H9 (cell line): ENCODE results near the gene HOXA2. TPM values are rescaled to one million over a fixed set of nuclear protein-coding genes. Genes with fewer than 3 reads are reported as not detected.

Experiments
- DNase-seq: peaks from one replicate; pipeline ENCODE4 v3.0.0-alpha.2; 2017
- H2AFZ ChIP-seq: one replicate; pipeline ENCODE4 v1.6.1; 2013; ENCODE audit warnings: mild to moderate bottlenecking, low read length, control low read depth, moderate library complexity
- H2AK5ac ChIP-seq: 2 replicates; pipeline ENCODE4 v1.6.1; 2013; ENCODE audit warnings: low read length, control low read depth, mixed read lengths; ENCODE audit not compliant: insufficient read length
- H2BK120ac ChIP-seq: one replicate; pipeline ENCODE4 v1.6.1; 2013; ENCODE audit warnings: low read depth, mild to moderate bottlenecking, low read length, control low read depth, inconsistent platforms; ENCODE audit not compliant: poor library complexity, severe bottlenecking
- H2BK12ac ChIP-seq: 2 replicates; pipeline ENCODE4 v1.6.1; 2013; ENCODE audit warnings: low read length, control low read depth, mixed read lengths, low read depth; ENCODE audit not compliant: insufficient read length
- H2BK15ac ChIP-seq: 2 replicates; pipeline ENCODE4 v1.6.1; 2013; ENCODE audit warnings: low read depth, low read length, control low read depth
- H2BK20ac ChIP-seq: one replicate; pipeline ENCODE4 v1.6.1; 2013; ENCODE audit warnings: low read depth, mild to moderate bottlenecking, low read length, control low read depth, inconsistent platforms; ENCODE audit not compliant: poor library complexity, severe bottlenecking
- H2BK5ac ChIP-seq: 2 replicates; pipeline ENCODE4 v1.6.1; 2013; ENCODE audit warnings: low read length, control low read depth, mixed read lengths; ENCODE audit not compliant: insufficient read length
- H3K14ac ChIP-seq: 2 replicates; pipeline ENCODE4 v1.6.1; 2013; ENCODE audit warnings: low read length, control low read depth; ENCODE audit not compliant: insufficient read depth
- H3K18ac ChIP-seq: 2 replicates; pipeline ENCODE4 v1.6.1; 2013; ENCODE audit warnings: low read depth, mild to moderate bottlenecking, mixed read lengths, low read length, control low read depth; ENCODE audit not compliant: insufficient read length
- H3K23ac ChIP-seq: 2 replicates; pipeline ENCODE4 v1.6.1; 2013; ENCODE audit warnings: low read length, control low read depth, mixed read lengths, low read depth; ENCODE audit not compliant: insufficient read length
- H3K23me2 ChIP-seq: 2 replicates; pipeline ENCODE4 v1.6.1; 2013; ENCODE audit warnings: low read depth, mild to moderate bottlenecking, mixed read lengths, low read length, control low read depth; ENCODE audit not compliant: insufficient read length, poor library complexity, severe bottlenecking
- H3K27ac ChIP-seq: 2 replicates; pipeline ENCODE4 v1.5.1; 2013; ENCODE audit warnings: low read length, control low read depth, mixed read lengths, low read depth; ENCODE audit not compliant: insufficient read length
- H3K27me3 ChIP-seq: 2 replicates; pipeline ENCODE4 v1.6.1; 2013; ENCODE audit warnings: low read length, control low read depth, inconsistent platforms; ENCODE audit not compliant: insufficient read depth
- H3K4ac ChIP-seq: 2 replicates; pipeline ENCODE4 v1.6.1; 2013; ENCODE audit warnings: low read depth, mild to moderate bottlenecking, control low read depth, inconsistent platforms, low read length, moderate library complexity
- H3K4me1 ChIP-seq: 2 replicates; pipeline ENCODE4 v1.6.1; 2013; ENCODE audit warnings: low read length, control low read depth, inconsistent platforms; ENCODE audit not compliant: insufficient read depth
- H3K4me2 ChIP-seq: 2 replicates; pipeline ENCODE4 v1.6.1; 2013; ENCODE audit warnings: low read length, control low read depth, mixed read lengths; ENCODE audit not compliant: insufficient read length, insufficient read depth
- H3K56ac ChIP-seq: 2 replicates; pipeline ENCODE4 v1.6.1; 2013; ENCODE audit warnings: low read depth, mild to moderate bottlenecking, mixed read lengths, low read length, control low read depth; ENCODE audit not compliant: insufficient read length
- H3K79me1 ChIP-seq: 2 replicates; pipeline ENCODE4 v1.6.1; 2013; ENCODE audit warnings: low read depth, mild to moderate bottlenecking, moderate library complexity, low read length, control low read depth, inconsistent platforms; ENCODE audit not compliant: insufficient read depth, poor library complexity, severe bottlenecking
- H3K79me2 ChIP-seq: 2 replicates; pipeline ENCODE4 v1.6.1; 2013; ENCODE audit warnings: low read length, control low read depth, inconsistent platforms; ENCODE audit not compliant: insufficient read depth
- H3K9ac ChIP-seq: 2 replicates; pipeline ENCODE4 v1.6.1; 2013; ENCODE audit warnings: low read length, control low read depth, mixed read lengths; ENCODE audit not compliant: insufficient read length; ENCODE audit errors: extremely low read depth
- H3K9me3 ChIP-seq: one replicate; pipeline ENCODE4 v1.6.1; 2013; ENCODE audit warnings: low read depth, low read length, inconsistent platforms; ENCODE audit not compliant: control insufficient read depth
- H3T11ph ChIP-seq: one replicate; pipeline ENCODE4 v1.6.1; 2013; ENCODE audit warnings: mild to moderate bottlenecking, low read length, control low read depth, inconsistent platforms
- H4K20me1 ChIP-seq: one replicate; pipeline ENCODE4 v1.6.1; 2013; ENCODE audit not compliant: control insufficient read depth, insufficient read length, insufficient read depth
- H4K5ac ChIP-seq: 2 replicates; pipeline ENCODE4 v1.6.1; 2013; ENCODE audit warnings: low read depth, mild to moderate bottlenecking, mixed read lengths, low read length, control low read depth; ENCODE audit not compliant: insufficient read length
- H4K8ac ChIP-seq: replicated peaks from 2 replicates; pipeline ENCODE4 v1.6.1; 2013; ENCODE audit warnings: low read length, control low read depth, mixed read lengths, low read depth; ENCODE audit not compliant: insufficient read length
- H4K91ac ChIP-seq: 2 replicates; pipeline ENCODE4 v1.6.1; 2013; ENCODE audit warnings: low read depth, mild to moderate bottlenecking, moderate library complexity, mixed read lengths, low read length, control low read depth; ENCODE audit not compliant: insufficient read length
- H3K27ac Mint-ChIP-seq, 3 experiments: 2 replicates in 2 of 3; 3 replicates in 1 of 3; pipeline ENCODE4 v1.8.0; 2020 to 2021; ENCODE audit warnings: mixed read lengths in 3 of 3, mild to moderate bottlenecking in 1 of 3, moderate library complexity in 1 of 3
- H3K27me3 Mint-ChIP-seq: 2 replicates; pipeline ENCODE4 v1.8.0; 2021; ENCODE audit warnings: low read depth, mild to moderate bottlenecking, moderate library complexity, mixed read lengths
- H3K36me3 Mint-ChIP-seq, 3 experiments: 2 replicates in 2 of 3; 3 replicates in 1 of 3; pipeline ENCODE4 v1.8.0; 2020 to 2021; ENCODE audit warnings: low read depth in 3 of 3, mixed read lengths in 3 of 3; ENCODE audit not compliant: insufficient read depth in 1 of 3
- H3K4me1 Mint-ChIP-seq, 2 experiments: 2 replicates each; pipeline ENCODE4 v1.8.0; 2020; ENCODE audit warnings: mixed read lengths in 2 of 2
- H3K4me3 Mint-ChIP-seq, 2 experiments: 2 replicates in 1 of 2; 3 replicates in 1 of 2; pipeline ENCODE4 v1.8.0; 2020 to 2021; ENCODE audit warnings: mild to moderate bottlenecking in 2 of 2, mixed read lengths in 2 of 2, moderate library complexity in 1 of 2
- H3K9me3 Mint-ChIP-seq, 2 experiments: 2 replicates in 1 of 2; 3 replicates in 1 of 2; pipeline ENCODE4 v1.8.0; 2020; ENCODE audit warnings: mild to moderate bottlenecking in 2 of 2, mixed read lengths in 2 of 2, moderate library complexity in 1 of 2
- WGBS: extraction: QIAGEN DNeasy Blood & Tissue Kit; methylation state at CpG from one replicate; pipeline ENCODE4 v1.1.7; 2013; ENCODE audit warnings: missing lambda C conversion rate, low lambda C conversion rate, mixed read lengths; ENCODE audit not compliant: insufficient read length; ENCODE audit errors: extremely low coverage; 5-methylcytosine and 5-hydroxymethylcytosine counted together
- total RNA-seq: library from RNA; stranded (reverse); gene quantifications from 2 replicates; pipeline ENCODE4 v1.2.1, GENCODE V29; 2021
- TF ChIP-seq, protein P1 (sequence below): fragments of 200-600 bp; sonication (generic); conservative IDR thresholded peaks from 3 replicates; pipeline ENCODE4 v1.8.0; 2021; ENCODE audit warnings: antibody characterized with exemption, mild to moderate bottlenecking

The HOXA2 gene
- total RNA-seq, 1 experiment from 2014 or later: not detected

DNA sequence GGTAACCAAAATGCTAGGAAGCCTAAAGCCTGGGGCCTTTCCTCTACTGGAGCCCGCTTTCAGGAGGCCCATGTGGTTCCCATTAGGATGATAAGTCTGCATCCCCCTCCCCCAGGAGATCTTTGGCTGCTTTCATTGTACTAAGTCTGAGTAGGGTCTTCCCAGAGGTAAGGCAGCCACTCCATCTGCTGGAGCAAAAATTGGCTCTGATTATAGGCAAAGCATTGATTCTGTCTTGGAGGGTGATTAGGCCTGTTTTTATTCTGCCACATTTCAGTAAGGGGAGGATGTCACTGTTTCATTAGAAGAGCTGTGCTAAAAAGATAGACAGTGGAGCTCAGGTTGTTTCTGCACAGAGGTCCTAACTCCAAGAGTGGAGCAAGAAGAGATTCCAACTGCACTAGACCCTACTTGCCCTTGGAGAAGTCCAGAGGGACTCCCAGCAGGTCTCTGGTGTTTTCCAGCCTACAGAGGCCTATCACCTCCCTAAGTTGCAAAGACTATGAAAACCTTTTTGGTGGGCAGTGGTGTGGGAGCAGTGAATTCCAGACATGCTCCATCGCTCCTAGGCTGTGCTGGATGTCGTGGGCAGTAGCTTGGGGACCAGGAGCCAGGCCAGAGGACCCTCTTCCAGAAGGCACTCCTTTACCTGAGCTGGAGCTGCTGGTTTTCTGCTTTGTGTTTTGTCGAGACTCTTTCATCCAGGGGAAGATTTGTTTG is 7.1 kb upstream of the HOXA2 start:
- Histone ChIP-seq H2BK20ac (no peak overlapping the region), H4K8ac (no peak overlapping the region), H2BK15ac (no peak overlapping the region), H3K9me3 (no peaks in the 10 kb centered on the region), H3K9ac (no peak overlapping the region), H3K79me1 (no peaks in the 10 kb centered on the region), H3K56ac (no peak overlapping the region), H3K27ac (no peak overlapping the region), H3K4ac (no peak overlapping the region), H3K23ac (no peak overlapping the region), H3T11ph (no peak overlapping the region), H4K5ac (no peak overlapping the region), H3K4me1 (no peaks in the 10 kb centered on the region), H3K18ac (no peak overlapping the region), H4K20me1 (peaks cover 2% of the 10 kb centered on the region), H2AFZ (no peak overlapping the region), H3K23me2 (peaks cover 3% of the 10 kb centered on the region), H3K27me3 (peaks cover 97% of the 10 kb centered on the region), H3K4me2 (no peak overlapping the region), H2BK120ac (no peak overlapping the region), H2AK5ac (no peak overlapping the region), H3K14ac (no peak overlapping the region), H2BK12ac (no peak overlapping the region), H3K79me2 (no peaks in the 10 kb centered on the region), H4K91ac (no peak overlapping the region), H2BK5ac (no peak overlapping the region)
- Mint-ChIP-seq H3K4me3 (peak overlapping the region in 1 of 2 experiments; percentile 65; a peak in 3 of 5 replicates), H3K27me3 (peaks cover 98% of the 10 kb centered on the region), H3K4me1 (peaks cover 10 to 24% of the 10 kb centered on the region in 2 experiments), H3K27ac (no peak overlapping the region; a peak in 1 of 7 replicates), H3K9me3 (peaks cover 0 to 7% of the 10 kb centered on the region in 2 experiments; a peak in 3 of 5 replicates), H3K36me3 (no peaks in the 10 kb centered on the region; a peak in 1 of 7 replicates)
- no CpG with 5 or more reads among the region's 4 CpGs for WGBS
- DNase-seq: no peak
- TF ChIP-seq, protein P1, sequence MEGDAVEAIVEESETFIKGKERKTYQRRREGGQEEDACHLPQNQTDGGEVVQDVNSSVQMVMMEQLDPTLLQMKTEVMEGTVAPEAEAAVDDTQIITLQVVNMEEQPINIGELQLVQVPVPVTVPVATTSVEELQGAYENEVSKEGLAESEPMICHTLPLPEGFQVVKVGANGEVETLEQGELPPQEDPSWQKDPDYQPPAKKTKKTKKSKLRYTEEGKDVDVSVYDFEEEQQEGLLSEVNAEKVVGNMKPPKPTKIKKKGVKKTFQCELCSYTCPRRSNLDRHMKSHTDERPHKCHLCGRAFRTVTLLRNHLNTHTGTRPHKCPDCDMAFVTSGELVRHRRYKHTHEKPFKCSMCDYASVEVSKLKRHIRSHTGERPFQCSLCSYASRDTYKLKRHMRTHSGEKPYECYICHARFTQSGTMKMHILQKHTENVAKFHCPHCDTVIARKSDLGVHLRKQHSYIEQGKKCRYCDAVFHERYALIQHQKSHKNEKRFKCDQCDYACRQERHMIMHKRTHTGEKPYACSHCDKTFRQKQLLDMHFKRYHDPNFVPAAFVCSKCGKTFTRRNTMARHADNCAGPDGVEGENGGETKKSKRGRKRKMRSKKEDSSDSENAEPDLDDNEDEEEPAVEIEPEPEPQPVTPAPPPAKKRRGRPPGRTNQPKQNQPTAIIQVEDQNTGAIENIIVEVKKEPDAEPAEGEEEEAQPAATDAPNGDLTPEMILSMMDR: no peak
